8988T (cell line): ENCODE data around the gene DMD.
A peak's percentile ranks its signal among the peaks of the same experiment; 100 is the strongest.

ENCODE experiments used
- DNase-seq: peaks from one replicate; pipeline ENCODE4 v3.0.0; 2011

The DMD gene

GRCh38 chrX:31570658-31571057 is 1640.7 kb downstream of the DMD start:
- DNase-seq = no peak

- DNase-seq = no peak
Measured at GRCh38 chrX:31563792-31564191, 1647.6 kb downstream of the DMD start.

DNA sequence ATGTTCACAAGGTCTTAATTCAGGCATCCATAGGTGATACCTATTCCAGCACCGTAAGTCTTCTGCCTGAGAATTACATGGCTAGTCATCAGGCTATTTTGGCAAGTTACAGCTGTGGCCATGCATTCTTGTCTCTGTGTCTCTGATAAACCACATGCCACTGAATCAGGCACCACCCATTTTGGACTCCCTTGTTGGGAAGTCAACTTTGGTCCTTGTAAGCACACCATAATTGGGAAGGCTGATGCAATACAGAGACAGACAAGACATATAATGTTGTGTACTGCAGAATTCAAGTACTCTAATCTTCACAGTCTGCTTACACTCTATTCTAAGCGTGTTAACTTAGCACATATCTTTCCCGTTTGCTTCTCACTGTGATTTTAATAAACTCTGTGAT is 1655.8 kb downstream of the DMD start:
- no peak for DNase-seq

DNA sequence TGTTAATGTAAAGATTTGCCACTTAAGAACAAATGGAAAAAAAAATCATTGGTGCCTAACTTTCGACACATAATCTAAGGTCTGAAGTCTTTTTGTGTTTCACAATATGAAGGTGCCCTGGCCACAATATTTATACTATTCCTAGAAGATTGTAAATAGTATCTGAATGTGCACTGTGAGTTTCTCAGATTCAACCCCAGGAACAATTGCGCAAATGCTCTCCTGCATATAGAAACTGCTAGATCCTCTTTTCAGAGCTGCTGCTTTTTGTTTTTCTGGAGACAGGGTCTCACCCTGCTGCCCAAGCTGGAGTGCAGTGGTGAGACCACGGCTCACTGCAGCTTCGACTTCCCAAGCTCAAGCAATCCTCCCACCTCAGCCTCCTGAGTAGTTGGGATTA is 1659.4 kb downstream of the DMD start:
- DNase-seq = no peak

DNA sequence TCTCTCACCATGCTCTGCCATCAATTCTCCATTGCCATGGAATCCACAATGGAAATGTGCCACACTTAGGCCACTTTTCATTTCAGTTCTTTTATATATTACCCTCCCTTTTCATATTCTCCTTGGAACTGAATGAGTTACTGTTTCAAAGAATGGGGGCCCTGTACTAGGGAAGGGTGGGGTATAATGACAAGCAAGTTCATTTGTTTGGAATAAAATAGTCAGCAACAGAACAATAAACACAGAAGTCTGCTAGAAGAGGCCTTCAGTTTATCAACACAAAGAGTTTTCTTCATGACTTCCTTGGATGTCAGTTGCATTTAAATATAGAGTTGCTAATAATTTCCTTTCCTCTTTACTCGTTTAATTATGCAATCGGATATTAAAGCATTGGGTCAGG is 1661.2 kb downstream of the DMD start:
- DNase-seq = no peak

- no peak for DNase-seq
Measured at GRCh38 chrX:31547816-31548215, 1663.5 kb downstream of the DMD start.

DNA sequence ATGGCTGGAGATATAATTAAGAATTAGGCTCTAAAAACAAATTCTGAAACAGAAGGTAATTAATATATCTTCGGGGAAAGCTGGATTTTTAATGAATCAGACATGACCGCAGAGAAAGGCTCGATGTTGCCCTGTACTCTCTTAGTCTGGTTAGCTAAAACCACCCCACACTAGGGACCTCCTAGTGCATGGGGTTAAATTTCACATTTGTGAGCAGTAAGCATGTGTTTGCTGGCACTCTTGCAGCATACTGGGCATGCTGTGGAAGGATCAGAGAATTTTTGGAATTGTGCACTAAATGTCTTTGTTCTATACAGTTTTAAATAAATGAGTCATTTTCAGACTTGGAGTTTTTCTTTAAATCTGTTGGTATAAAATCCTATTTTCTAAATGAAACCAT is 1663.9 kb downstream of the DMD start:
- no peak for DNase-seq

- peak; percentile 8 for DNase-seq
Measured at GRCh38 chrX:31546126-31546525, 1665.2 kb downstream of the DMD start.

GRCh38 chrX:31545726-31546125 is 1665.6 kb downstream of the DMD start:
- no peak for DNase-seq

GRCh38 chrX:31545191-31545590 is 1666.2 kb downstream of the DMD start:
- DNase-seq = no peak

- DNase-seq = no peak
Measured at GRCh38 chrX:31543634-31544033, 1667.7 kb downstream of the DMD start.

DNA sequence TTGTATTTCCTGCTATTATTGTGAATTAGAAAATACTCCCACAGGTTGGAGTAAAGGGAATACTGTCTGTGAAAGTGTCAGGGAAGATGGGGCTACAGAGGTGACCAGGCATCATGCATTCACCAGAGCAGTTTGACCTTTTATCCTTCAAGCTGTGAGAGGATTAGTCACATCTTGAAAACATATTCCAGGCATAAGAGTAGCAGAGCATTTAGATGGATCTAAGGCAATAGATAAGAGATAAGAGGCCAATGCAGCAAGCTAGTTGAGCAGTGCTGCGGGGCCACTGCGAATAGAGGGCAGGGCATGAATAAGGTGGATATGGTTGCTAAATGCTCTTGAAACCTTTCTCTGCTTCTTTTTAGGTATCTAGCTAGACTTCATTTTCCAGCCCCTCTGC is 1668.8 kb downstream of the DMD start:
- DNase-seq = no peak

DNA sequence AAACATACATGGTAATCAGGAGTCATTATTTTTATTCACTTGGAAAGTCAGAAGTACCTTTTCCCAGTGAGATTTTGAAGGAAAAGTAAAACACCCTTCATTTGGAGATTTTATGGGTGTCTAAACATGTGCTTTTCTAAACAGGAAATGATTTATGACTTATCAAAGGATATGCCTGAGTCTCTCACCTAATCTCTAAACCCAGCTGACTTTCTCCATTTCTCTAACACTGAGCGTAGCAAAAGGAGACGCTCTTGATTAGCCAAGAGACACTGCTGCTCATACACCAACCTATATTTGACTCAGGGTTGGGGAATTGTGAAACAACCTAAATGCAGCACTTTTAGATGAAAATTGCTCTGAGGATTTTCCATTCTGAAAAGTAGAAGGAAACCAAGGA is 1671.0 kb downstream of the DMD start:
- no peak for DNase-seq

GRCh38 chrX:31527455-31528126 is 1683.8 kb downstream of the DMD start:
- DNase-seq = no peak

DNA sequence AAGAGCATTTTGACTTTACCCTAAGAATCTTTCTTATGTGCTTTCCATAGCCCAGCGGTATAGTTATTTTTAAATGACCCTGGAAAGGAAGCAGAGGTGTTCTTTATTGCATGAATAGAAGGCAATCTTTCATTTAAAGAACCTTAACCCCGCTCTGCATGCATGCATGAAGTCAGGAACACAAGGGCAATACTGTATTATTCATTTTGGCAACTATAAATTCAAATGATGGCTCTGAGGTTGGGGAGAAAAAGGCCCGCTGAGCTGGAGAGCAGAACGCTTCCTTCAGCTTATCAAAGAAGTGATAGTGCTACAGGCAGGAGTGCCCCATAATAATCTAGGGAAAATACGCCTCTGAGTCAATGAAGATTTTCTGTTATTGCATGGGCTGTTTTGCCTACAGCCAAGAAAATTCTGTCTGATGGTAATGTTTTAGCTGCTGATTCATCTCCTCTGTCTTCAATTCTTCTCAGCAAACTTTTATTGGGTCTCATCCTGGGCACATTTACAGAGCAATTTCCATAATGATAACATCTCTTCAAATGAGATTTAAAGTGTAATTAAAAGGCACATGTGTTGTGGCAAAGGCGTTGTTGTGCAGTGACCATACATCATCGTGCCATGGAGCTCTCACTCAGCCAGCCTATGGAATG is 1687.3 kb downstream of the DMD start:
- DNase-seq = no peak

GRCh38 chrX:31522760-31523159 is 1688.6 kb downstream of the DMD start:
- no peak for DNase-seq

GRCh38 chrX:31521941-31522340 is 1689.4 kb downstream of the DMD start:
- DNase-seq = no peak

DNA sequence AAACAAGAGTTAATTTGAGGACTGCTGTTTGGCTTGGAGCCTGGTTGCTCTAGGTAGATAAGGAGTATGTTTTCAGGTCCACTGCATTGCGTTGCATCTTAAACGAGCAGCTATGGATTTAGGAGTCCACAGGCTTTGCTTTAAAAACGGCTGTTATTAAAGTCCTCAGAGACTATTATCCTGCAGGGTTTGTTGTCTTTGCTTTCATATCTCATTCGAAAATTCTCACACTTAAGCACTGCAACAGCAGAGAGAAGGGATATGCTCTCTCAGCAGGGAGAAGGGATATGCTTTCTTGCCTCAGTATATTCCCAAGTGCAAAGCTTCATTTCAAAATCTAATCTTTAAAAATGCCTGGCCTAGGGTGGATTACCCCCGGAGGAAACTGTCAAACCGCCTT is 1694.8 kb downstream of the DMD start:
- DNase-seq = no peak

DNA sequence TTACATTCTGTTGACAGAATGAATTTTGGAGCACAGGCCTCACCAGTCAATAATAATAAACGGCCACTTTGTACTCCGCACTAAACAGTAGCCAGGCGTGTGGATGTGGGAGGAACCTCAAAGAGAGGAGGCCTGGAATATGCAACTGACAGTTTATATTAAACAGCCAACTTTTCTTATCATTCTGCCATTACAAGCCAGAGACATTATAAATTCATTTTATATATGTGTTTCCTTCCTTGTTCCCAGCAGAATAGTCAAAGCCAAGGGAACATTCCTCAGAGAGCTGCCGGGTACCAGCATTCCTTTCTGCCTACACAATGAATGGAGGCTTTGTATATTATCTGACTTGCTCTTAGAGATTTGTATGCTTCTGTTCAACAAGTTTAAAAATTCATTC is 1703.0 kb downstream of the DMD start:
- no peak for DNase-seq

GRCh38 chrX:31506928-31507327 is 1704.4 kb downstream of the DMD start:
- no peak for DNase-seq

- DNase-seq = no peak
Measured at GRCh38 chrX:31506360-31506759, 1705.0 kb downstream of the DMD start.

DNA sequence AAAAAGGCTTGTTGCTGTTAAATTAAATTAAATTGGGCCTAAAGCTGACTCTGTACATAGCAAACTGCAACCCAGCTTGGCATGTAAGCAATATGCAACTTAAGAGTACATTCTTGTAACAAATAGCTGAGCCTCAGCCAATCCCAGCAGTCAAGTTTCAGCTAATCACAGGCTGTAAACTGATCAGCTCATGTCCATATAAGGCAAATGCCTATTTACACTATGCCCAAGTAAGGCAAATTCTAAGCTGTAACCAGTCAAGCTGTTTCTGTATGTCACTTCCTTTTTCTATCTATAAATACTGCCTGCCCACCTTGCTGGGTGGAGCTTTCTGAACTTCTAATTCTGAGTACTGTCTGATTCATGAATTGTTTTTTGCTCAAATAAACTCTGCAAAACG is 1710.4 kb downstream of the DMD start:
- DNase-seq = no peak

- DNase-seq = no peak
Measured at GRCh38 chrX:31499109-31499508, 1712.2 kb downstream of the DMD start.

DNA sequence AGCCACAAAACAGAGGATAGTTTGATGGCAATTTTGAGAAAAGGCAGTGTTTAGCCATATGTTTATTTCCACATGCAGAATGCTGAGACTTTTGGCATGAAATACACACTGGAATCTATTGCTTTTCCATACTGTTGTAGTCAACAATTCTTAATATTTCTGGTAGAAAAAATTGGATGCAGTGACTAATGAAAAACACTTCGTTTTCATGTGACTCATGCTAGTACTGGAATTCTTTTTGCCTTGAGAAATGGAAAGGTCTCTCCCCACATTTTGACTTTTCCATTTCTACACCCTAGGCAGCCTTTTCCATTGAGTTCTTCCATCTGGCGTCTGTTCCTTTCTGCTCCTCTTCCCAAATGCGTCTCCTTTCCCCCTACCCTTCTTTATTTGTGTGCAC is 1714.3 kb downstream of the DMD start:
- no peak for DNase-seq

GRCh38 chrX:31487951-31488350 is 1723.4 kb downstream of the DMD start:
- no peak for DNase-seq
